Stimulated activated CD8-positive, alpha-beta memory T cell treated with anti-CD3 and anti-CD28 coated beads, Interleukin-4, amount 100 ng/mL, for 4 hours (primary cell): ENCODE measurements around the gene NT5DC4.

Experiments
- DNase-seq, 2 donors: peaks; one replicate each; pipeline ENCODE4 v3.0.0-alpha.2; 2020; ENCODE audit warnings: low read depth in 2 of 2, low spot score in 1 of 2

The NT5DC4 gene

DNA sequence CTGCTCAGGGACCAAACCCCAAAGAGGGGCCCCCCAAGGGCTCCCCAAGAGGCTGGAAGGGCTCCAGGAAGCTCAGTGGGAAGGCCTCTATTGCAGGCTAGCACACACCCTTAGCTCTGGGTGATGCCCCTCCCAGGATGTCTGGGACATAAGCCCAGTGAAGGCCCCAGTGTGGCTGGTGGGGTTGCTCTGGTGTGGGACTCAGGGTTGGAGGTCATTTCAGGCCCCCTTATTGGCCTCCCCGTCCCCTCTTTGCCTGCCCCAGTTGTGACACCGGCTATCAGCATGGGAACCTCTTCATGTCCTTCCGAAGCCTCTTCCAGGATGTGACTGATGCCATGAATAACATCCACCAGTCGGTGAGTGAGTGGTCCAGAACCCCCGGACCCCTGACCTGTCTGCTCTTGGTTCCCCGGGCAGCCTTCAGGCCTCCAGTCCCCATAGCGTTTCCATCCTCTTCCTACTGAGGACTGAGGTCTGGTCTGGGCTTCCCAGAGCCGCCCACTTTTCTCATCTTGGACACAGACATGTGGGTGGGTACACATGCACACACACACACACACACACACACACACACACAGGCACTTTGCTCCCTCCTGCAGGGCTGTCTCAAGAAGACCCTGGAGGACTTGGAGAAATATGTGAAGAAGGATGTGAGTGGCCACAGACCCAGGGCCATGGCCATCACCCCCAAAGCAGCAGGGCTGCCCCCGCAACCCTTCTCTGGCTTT is 2.2 kb downstream of the NT5DC4 start:
- DNase-seq, result no peak

DNA sequence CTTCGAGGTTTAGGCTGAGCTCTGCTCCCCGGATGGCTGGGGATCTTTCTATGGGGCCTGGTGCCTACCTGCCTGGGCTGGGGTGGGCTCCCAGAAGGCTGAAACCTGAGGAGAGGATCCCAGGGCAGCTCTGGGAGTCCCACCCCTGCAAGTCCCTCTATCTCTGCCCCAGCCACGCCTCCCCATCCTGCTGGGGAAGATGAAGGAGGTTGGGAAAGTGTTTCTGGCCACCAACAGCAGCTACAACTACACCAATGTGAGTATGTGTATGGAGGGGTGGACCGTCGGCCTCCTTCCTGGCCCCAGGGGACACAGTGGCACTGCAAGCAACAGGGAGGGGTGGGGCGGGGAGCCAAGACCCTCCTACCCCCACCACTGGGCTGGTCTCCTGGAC is 2.7 kb downstream of the NT5DC4 start:
- no peak for DNase-seq

DNA sequence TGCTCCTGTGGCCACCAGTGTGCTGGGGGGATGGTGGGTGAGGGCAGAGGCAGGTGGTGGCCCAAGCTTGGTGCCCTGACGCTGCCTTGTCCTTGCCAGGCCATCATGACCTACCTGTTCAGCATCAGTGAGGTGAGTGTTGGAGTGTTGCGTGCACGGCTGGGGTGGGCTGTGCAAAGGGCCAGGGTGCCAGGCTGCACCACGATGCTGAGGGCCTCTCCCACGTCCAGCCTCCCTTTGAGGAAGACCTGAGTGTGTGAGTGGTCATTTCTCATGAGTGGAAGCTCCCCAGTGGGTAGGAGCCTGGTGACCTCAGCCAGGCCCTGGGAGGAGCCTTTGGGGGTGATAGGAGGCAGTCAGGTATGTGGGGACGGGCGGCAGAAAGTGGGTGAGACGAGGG is 3.2 kb downstream of the NT5DC4 start:
- no peak for DNase-seq

GRCh38 chr2:112724591-112725525 is 4.0 kb downstream of the NT5DC4 start:
- no peak for DNase-seq

DNA sequence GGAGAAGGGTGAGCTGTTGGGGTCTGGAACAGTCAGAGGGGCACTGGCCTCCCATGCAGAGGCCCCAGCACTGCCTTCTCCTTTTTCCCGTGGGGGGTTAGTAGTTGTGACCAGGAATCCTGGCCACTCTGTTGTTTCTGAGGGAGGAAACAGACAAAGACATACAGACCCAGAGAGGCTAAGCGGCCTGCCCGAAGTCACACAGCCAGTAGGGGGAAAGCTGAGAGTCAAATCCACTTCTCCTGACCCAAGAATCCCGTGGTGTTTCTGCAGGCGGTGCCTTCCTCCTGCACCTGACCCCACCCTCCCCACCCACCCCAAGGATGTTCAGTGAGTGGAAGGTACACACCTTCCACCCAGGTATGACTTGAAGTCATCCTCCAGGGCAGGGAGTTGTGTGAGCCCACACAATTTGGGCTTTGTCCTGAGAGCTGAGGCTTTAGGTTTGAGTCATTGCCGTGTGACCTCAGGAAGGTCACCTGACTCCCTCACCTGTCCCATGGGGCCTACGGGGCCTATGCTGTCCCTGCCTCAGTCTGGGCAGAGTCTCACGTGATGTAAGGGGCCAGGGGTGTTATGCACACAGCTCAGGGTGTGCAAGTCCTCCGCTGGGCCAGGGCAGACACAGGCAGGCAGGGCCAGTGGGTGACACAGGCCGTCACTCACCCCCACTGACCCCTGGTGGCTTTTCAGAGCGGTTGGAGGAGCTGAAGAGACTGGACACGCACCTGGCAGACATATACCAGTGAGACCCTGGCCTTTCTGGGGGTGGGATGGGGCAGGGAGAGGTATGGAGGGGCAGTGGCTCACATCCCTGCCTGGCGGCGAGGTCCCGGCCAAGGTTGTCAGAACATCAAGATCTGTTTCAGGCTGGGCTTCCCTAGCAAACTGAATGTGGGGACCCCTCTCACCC is 5.0 kb downstream of the NT5DC4 start:
- DNase-seq, result no peak

GRCh38 chr2:112726487-112727190 is 5.8 kb downstream of the NT5DC4 start:
- peak; percentile 67 to 73 for DNase-seq

- no peak for DNase-seq
These were observed 6.6 kb downstream of the NT5DC4 start for GRCh38 chr2:112727276-112728028.

- DNase-seq, result no peak
These were observed 7.2 kb downstream of the NT5DC4 start for GRCh38 chr2:112728029-112728362.

- no peak for DNase-seq
These were observed 7.8 kb downstream of the NT5DC4 start for GRCh38 chr2:112728378-112729175.

DNA sequence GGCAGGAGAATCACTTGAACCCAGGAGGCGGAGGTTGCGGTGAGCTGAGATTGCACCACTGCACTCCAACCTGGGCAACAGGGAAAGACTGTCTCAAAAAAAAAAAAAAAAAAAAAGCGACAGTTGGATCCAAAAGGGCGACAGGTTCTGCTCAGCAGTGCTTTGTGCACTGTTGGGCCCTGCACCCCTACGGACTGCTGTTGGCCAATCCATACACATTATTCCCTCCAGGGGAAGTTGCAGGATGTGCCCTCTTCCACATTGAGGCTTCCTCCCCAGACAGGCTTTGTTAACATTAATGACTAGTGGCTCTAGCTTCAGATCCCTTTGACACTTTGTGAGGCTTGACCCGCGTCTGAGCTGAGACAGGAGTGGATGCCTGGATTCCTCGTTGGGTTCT is 9.4 kb downstream of the NT5DC4 start:
- DNase-seq, result no peak

- DNase-seq, result no peak
These were observed 10.0 kb downstream of the NT5DC4 start for GRCh38 chr2:112730791-112731190.

DNA sequence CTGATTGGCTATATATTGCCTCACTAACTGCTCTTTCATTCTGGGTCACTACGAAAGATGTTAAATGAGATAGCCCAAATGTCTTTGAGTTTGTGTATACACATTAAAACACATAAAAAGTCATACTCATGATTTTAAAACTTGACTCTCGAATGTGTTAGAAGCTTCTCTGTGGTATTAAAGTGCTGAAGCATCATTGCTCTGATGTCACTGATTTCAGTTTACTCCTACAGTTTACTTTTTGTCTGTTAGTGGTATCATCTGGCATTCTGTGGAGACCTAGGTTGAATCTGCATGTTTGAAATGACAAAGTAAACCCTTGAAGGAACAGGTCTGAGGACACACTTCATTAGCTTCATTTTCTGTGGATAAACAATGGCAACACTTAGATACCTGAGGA is 10.7 kb downstream of the NT5DC4 start:
- DNase-seq, result no peak

- DNase-seq, result no peak
These were observed 12.6 kb downstream of the NT5DC4 start for GRCh38 chr2:112733456-112733855.

GRCh38 chr2:112733871-112734270 is 13.1 kb downstream of the NT5DC4 start:
- no peak for DNase-seq

DNA sequence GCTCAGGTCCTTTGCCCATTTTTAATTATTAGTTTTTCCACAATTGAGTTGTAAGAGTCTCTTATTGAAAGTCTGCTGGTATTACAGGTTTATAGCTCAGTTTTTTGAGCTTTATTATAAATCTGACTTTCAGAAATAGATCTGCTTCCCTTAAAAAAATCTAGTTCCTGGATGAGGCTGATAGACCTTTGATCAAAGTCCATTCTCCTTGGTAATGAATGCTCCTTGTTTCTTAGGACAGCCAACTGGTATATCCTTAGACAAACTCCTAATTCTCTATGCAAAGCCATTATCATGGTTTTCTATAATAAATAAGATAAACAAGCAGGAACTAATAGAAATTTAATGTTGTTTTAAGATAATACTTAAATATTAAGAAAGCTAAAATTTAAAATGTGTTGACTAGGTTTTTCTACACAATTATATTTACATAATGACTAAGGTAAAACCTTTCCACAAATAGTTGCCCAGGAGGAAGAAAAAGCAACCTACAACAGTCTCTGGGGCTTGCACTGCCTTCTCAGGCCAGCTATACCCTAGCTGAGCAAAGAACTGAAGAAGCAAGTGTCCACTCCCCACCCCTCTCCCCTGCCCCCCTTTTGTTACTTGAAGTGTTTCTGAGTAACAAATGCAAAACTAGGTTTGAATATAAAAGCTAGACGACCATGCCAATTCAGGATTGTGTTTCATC is 16.9 kb downstream of the NT5DC4 start:
- no peak for DNase-seq

DNA sequence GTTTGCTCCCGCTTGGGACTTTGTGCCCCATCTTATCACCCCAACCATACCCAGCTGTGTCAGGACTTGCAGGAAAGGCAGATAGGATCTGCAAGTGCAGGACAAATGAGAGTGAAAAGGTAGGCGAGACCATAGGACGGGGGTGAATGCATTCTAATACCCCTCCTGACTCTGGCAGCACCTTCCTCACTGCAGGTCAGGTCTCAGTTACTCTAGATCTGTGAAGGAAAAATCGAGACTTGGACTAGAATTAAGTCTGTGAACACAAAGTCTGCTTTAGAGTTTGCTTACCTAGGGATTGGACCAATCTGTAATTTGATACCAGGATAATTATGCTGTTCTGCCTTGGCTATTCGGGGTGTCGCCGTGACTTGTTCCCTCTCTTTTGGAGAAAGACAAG is 19.7 kb downstream of the NT5DC4 start:
- DNase-seq, result no peak

GRCh38 chr2:112749755-112750559 is 29.1 kb downstream of the NT5DC4 start:
- peak; percentile 47 to 59 for DNase-seq

DNA sequence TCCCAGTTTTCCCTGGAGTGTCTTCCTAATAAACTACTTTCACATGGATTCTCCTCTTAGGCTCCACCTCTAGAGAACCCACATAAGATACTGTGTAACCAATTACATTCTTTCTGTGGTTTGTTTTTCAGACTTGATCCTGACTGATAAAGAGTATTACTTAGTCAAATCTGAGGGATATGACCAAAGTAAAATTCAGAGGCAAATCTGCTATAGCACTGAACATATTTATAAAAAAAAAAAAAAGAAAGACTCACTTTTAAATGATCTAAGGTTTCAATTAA is 29.7 kb downstream of the NT5DC4 start:
- no peak for DNase-seq
